GM21390 (cell line): Measurements from ENCODE around the gene ZC2HC1C.

ENCODE experiments used
- ATAC-seq: cut with Tn5 transposase; IDR thresholded peaks from one replicate; pipeline ENCODE4 v1.9.1; 2021; ENCODE audit not compliant: unreplicated experiment

The ZC2HC1C gene, protein sequence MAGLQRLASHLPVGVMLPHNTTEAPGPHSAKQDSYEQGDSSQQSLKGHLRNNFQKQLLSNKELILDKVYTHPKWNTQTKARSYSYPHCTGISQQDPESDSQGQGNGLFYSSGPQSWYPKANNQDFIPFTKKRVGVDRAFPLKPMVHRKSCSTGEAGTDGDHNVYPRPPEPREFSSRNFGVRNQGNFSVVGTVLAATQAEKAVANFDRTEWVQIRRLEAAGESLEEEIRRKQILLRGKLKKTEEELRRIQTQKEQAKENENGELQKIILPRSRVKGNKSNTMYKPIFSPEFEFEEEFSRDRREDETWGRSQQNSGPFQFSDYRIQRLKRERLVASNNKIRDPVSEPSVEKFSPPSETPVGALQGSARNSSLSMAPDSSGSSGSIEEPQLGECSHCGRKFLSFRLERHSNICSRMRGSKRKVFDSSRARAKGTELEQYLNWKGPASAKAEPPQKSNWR

DNA sequence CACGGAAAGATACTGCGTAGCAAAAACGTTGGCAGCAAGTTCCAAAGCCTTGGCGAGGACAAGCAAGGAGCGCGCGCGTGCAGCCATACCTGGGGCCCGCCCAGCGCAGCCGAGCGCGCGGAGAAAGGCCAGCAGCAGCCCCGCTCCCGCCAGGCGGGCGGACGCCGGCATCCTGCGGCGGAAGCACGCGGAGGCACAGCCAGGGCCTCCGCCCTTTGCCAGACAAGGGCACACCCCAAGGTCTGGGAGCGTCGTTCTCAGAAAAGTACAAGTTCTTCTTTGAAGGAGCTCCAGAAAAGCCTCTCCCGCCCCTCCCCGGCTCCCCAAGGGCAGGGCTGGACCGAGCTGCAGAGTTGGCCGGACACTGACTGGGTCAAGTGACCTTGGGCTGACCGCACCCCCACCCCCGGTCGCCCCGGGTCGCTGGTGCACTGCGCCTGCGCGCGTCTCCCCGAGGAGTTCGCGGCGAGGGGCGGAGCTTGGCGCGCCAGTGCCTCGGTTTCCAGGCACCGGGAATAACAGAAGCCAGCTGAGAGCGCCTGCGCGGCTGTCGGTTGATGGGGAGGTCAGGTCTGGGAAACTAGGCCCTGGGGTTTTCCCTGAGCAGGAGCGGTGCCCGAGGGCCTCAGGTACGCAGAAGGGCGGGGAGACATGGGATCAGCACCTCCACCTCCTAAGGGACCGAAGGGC, at the start of gene ZC2HC1C:
ZC2HC1C (plus strand) TSS at position 521 of the 690 bp plus-strand sequence. CDS start 933 bp downstream, outside the sequence.
- peak; percentile 70 for ATAC-seq

DNA sequence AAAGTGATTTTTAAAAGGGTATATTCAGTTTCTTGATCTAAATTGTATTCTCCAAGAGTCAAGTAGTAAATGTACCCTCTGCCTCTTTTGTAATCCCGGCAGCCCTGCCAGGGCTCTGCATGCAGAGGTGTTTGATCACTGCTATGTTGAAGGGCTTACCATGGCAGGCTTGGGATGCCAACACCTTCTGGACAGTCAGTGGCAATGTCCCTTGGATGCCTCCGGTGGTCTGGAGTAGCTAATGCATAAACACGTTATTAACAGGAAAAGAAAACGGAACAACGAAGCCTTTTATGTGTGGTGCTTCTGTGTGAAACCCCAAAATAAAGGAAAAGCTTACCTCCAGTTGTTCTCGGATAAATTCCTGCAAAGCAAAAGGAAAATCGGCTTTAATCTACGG, 46.8 kb upstream of the ZC2HC1C start:
- ATAC-seq: no peak

DNA sequence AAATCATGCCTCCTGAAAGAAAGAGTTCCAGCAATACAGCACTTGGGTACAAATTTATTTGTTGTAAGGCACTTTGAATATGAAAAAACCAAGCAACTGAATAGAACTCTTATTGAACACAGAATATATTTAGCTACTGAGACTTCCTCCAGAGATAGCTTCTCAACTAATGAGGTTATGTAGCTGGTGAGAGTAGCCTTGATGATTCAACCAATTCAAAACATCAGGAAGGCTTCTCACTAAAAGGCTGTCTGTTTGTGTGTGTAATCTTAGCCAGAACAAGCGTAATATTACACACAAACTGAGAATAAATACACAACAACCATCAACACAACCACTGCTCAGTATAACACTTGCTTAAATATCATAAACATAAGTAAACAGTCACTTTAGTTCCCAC, 46.3 kb upstream of the ZC2HC1C start:
- no peak for ATAC-seq

DNA sequence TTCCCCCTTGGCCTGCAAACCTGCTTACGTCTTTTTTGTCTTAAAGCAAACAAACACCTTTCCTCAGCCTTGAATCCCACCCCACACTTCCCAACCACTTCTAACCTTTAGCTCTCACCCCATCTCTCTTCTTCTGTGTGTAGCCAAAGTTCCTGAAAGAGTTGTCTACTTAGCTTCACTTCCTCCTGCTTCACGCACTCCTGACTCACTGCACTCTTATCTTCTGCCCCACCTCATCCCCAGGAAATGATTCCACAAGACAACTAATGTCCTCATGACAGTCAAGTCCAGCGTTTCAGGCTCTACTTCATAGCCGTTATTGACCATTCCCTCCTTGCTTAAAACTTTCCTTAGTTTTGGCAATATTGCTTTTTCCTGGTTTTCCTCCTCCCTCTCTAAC, 44.4 kb upstream of the ZC2HC1C start:
- ATAC-seq: no peak

DNA sequence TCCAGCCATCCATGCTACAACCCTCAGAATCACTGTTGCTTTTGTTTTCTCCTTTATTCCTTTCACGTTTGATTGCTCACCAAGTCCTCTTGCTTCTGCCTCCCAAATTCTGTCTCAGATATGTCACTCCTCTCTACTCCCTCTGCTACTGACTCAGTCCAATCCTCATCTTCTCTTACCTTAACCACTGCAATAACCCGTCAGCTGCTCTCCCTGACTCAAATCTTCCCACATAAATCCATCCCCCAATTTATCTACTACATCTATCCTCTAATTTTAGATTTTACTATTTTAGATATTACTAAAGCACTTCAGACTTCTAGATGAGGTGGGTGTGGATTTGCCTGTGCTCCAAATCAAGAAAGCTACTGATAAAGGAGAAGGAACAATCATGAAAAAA, 43.6 kb upstream of the ZC2HC1C start:
- ATAC-seq: no peak

DNA sequence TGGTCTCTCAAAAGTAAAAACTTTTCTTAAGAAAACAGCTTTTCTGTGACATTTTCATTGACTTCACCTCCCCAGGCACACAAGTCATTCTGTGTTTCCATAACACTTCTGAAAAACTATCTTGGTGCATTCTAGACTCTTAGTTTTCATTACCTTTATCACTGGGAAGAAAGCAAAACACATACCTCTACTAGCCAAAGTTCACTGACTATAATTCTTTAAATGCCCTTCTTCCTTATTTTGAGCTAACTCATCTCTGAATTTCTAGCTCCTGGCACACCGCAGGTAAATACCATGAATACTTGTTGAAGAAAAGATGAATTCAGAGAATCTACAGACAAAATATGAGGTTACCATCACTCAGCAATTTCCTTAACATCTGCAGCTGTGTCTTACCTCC, 39.3 kb upstream of the ZC2HC1C start:
- no peak for ATAC-seq

DNA sequence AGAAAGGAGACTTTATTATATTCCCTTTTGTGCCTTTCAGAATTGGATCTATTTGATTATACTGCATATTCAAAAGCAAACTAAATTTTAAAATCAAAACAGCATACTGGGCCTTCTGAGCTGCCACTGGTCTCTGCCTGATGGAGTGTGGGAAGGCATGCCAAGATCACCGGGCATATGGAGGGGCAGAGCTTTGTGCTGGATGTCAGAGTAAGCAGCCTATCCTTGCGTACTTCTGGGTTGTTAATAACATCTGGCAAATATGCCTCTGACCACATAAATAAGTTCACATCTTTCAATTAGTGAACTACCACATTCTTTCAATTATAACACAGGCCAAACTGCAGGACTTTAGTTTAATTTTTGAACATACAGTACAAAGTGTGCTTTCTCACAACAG, 36.5 kb upstream of the ZC2HC1C start:
- no peak for ATAC-seq

DNA sequence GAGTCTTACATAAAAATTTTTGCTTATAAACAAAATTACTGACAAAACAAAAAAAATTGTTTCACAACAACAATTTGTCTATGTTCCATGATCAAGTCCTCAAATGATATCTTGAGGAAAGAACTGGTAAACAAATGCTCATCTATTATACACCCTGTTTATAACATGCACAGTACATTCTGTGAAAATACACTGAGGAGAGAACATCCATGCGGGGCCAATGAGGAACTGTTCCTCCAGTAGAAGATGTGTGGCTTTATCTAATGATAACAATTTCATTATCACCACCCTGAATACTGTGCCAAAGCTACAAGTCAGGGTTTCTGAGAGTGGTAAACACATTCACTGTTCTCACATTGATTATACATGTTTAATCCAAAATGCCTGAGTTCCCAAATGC, 28.9 kb upstream of the ZC2HC1C start:
- no peak for ATAC-seq

DNA sequence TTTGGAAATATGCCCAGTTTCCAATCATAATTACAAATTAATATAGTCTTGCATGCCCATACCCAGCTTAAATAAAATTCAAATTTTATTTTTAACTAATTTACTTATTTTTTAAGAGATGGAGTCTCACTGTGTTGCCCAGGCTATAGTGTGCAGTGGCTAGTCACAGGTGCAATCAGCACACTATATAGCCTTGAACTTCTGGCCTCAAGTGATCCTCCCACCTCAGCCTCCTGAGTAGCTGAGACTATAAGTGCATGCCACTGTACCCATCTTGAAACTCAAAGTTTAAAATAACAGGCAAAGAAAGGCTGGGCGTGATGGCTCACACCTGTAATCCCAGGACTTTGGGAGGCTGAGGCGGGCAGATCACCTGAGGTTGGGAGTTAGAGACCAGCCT, 28.5 kb upstream of the ZC2HC1C start:
- no peak for ATAC-seq

DNA sequence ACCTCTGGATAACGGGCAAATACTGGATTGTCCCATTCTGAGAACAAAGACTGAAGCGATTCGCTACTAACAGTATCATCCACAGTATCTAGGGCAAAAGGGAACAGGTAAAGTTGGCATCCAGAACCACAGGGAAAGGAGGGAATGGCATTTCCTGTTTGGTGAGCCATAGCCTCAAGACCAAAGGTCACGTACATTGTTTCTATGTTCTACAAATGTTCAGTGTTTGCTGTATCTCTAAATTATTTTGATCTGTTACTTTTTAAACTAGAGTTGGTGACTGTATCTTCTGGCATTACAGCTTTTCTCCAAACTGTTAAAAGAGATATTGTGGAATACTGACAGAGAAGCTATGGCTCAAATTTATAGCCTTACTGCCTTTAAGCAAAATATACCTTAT, 27.8 kb upstream of the ZC2HC1C start:
- no peak for ATAC-seq

DNA sequence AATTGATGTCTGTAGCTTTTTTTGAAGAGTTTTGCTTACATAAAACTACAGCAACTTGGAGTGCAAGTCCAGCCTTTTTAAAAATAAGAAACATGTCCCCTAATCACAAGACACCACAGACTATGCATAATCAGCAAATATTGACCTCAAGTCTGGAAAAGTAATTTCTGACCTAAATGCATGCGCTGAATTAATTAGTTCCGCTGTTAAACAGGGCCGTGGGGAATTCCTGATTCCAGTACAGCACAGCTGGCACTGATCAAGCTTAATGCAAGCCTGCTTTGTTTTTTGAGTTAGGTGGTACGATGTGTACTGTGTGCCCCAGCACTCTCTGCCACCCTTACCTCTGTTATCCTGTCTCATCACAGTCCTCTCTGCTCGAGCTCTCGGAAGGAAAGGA, 27.4 kb upstream of the ZC2HC1C start:
- no peak for ATAC-seq

DNA sequence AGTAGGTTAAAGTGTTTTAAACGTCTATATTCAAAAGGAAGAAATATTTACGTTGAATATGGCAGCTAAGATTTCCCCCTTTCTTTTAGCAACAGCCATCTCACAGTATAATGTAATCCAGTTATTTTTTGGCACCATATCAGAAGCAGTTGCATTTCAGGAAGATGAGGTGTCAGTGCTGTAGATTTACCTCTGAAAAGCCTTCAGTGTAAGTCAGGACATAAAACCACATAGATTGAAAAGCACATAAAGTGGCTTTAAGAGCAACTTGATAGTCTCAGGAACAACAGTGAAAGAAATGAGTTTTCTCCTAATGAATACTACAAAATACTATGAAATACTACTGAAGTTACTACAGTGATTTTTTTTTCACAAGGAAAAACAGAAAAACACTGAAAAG, 25.1 kb upstream of the ZC2HC1C start:
- ATAC-seq: no peak

DNA sequence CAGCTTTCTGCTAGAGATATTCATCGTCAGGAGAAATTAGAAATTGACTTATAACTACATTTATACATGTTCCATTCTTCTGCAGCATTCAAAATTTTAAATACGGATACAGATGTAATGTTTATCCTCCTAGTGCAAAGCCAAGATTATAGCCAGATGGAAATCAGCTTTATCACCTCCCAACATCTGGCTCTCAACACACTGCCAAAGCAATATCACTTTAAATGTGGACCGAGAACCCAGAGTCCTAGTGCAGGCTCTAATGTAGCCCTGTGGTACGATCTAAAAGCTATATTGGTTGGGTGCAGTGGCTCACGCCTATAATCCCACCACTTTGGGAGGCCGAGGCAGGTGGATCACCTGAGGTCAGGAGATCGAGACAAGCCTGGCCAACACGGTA, 24.7 kb upstream of the ZC2HC1C start:
- ATAC-seq: no peak

DNA sequence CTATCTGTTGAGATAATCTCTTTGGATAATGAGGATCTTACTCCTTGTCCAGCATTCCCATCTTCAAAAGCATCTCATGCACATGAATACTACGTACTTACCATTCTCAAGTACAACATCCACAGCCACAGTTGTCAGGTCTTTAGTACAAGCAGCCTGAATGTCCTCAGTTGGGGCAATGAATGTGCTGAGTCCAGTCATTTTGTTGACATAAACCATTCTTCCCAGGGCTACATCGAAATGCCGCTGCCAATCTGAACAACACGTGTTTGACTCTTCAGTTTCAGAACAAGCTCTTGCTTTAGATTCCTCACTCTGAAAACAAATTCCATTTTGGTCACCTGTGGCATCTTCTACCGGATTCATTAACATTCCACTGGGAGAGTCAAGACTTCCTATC, 23.2 kb upstream of the ZC2HC1C start:
- no peak for ATAC-seq

DNA sequence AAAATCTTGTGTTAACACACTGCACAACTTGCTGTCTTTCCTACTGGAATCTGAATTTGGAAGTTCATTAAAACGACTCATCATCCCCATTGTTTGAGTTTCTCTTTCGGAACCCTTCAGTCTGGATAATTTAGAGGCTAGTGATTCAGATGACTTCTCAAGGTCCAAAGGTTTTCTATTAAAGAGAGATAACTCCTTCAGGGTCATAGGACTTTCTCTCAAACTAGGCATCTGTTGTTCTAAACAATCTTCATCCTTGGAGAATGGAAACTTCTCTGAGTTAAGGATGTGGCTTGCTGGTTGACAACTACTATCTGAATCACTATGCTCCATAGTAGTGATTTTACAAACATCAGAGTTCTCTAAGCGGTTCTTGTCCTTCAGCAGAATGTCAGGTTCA, 22.5 kb upstream of the ZC2HC1C start:
- ATAC-seq: no peak

DNA sequence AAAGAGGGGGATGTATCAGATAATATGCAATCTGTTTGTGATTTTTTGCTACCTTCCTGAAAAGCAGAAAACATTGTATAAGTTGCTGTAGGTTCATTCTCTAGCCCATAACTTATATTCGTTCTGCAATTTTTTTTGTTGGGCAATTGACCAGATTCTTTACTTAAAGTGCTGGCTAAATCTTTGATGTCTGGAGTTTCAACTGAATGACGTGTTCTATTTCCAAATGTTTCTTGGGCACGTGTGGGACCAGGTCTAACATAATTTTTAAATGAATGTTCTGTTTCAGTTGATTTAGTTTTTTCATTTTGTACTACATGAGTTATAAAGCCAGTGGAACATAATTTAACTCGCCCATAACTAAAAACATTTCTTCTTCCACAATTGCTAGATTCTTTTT, 21.9 kb upstream of the ZC2HC1C start:
- no peak for ATAC-seq

DNA sequence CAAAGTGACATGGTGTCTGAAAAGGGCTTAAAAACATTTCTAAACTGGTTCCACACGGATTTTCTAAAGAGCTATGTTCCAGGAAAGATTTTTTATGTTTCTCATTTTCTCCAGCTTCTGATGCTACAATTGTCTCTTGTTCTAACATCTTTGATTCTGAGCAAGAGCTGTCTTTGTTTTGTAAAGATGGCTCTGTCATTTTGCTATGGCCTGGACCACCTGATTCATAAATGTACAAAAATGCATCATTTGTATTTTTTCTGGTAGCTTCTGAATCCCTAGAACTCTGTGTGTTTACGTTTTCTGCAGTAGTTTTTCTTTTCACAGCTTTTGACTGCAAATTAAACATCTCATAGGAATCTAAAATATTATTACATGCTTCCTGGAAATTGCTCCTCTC, 21.3 kb upstream of the ZC2HC1C start:
- ATAC-seq: no peak

DNA sequence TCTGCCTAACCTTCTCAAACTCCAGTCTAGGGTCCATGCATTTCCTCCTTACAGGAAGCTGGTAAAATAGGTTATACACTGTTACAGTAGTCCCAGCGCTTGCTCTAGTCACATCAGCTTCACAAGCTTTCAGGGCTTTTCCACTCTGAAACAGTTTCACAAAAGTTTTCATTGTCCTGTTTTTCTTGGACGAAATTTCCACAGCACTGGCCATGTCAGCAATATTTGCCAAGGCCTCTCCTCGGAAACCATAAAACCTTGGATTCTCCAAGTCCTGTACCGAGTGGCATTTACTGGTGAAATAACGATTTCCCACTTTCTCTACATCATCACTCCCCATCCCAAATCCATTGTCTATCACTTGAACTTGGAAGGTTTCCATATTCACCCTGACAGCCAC, 20.3 kb upstream of the ZC2HC1C start:
- ATAC-seq: no peak

DNA sequence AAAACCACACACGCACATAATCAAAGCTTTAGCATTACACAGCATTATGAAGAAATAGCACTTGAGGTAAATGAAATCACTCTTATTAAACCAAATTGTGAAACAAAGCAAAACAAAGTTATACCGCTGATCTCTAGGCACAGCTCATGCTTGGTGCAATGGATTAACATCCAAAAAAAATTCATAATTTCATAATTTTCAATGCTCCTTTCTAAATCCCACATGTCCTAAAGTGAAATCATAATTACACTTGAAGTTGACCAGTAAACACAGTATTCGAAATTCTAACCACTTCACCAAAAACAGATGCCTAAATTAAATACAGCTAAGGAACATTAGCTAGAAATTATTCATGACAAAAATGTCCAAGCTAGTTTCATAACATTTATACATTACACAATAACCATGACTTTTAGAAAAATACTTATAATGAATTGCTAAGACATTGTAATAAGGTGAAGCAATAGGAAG, 19.7 kb upstream of the ZC2HC1C start:
- no peak for ATAC-seq

DNA sequence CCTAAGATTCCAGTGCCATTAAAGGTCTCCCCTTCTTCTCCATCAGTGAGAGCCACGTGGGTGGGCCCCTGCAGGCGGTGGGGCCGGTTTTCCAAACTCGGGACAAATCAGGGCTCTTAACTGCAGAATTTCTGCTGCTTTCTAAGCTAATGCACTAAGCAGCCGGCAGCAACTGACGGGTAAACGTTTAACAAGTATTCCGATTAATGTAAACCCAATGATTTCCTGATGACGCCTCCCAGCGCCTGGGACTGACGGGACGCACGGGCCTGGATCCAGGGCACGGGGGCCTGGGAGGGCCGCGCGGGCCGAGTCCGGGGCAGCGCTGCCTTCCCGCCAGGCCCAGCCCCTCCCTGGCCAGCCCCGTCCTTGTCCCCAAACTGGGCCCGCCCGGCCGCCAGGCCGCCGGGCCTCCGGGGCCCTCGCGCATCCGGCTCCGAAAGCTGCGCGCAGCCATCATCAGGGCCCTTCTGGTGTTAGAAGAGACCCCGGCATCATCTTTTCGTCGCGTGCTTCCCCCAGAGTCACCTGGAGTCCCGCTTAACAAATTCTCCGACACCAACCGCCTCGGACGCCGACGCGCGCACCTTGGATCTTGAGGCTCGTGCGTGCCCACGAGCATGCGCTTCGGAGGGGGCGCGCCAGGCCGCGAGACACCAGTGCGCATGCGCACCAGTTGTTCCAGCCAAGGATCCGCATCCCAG, 18.4 kb upstream of the ZC2HC1C start, which contains the start of gene MLH3:
MLH3 (minus strand) TSS at position 616 of the 704 bp plus-strand sequence. CDS start 1,812 bp downstream, outside the sequence.
- ATAC-seq: no peak

DNA sequence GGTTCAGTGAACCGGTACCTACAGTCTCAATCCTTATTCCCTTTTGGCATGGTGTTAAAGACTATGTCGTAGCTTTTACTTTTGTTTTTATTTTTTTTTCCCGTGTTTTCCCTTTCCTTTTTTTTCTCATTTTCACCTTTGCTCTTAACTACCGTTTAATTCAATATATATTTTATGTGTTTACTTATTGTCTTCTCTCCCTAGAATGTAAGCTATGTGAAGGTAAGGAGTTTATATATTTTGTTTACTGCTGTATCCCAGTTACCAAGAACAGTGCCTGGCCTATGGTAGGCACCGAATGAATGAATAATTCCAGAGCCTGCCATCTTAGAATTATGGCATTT, 17.9 kb upstream of the ZC2HC1C start:
- ATAC-seq: no peak
